Measurements from ENCODE around the gene CPSF7. TPM values are rescaled to one million over a fixed set of nuclear protein-coding genes. Genes with fewer than 3 reads are reported as not detected.

CPSF7 gene
- total RNA-seq, 1 experiment from 2014 or later: 51.1 TPM

- intact Hi-C loops (cut with micrococcal nuclease): loop anchor here (1.0 to 5.0 kb wide), 5 partner anchors 30 to 255 kb away; no protein-coding TSS in a partner anchor
- ChIA-PET CTCF (interaction anchor here (1.1 to 2.4 kb wide), 3 partner anchors 31 to 161 kb away, joined by 4 to 8 read pairs (median 4); no protein-coding TSS in a partner anchor), POLR2A (ENCODE audit: unreplicated experiment) (no interaction called here)
- H3K4me3 ChIP-seq (ENCODE audit: low read length): no peak overlapping the region
- H3F3A ChIP-seq (ENCODE audit: low read length, unreplicated experiment): no peaks in the 10 kb centered on the region
- H3K4me2 ChIP-seq (ENCODE audit: low read length): peak overlapping the region; percentile 30; the same call in 1 of the 2 replicates
- DNase-seq (no peak), ATAC-seq (peak; percentile 19; the same call in 1 of the 2 replicates)
- no peak overlapping the region for H3K9ac ChIP-seq (ENCODE audit: low read length)
- H3K27me3 ChIP-seq (ENCODE audit: low read length): no peaks in the 10 kb centered on the region
- H3K9me2 ChIP-seq (replicated peaks; ENCODE audit: low read length): no peaks in the 10 kb centered on the region
- no peaks in the 10 kb centered on the region for H3K36me3 ChIP-seq (ENCODE audit: low read depth, low read length)
- no peak for TF ChIP-seq CTCF (conservative IDR thresholded peaks at IDR 0.05; ENCODE audit: low read depth, low read length)
- TF ChIP-seq EZH2phosphoT487 (IDR thresholded peaks at IDR 0.05; ENCODE audit: borderline replicate concordance, low read length): no peak
- TF ChIP-seq EZH2 (IDR thresholded peaks at IDR 0.05; ENCODE audit: low read length, unreplicated experiment): no peak
- H3K79me2 ChIP-seq (ENCODE audit: low read length): no peaks in the 10 kb centered on the region
- H3K4me1 ChIP-seq (ENCODE audit: insufficient read depth, low read length): peaks cover 15% of the 10 kb centered on the region; the same call in 1 of the 2 replicates
- H4K20me1 ChIP-seq (ENCODE audit: low read length): no peaks in the 10 kb centered on the region
- no peak overlapping the region for H3K27ac ChIP-seq (ENCODE audit: low read length)
- H2AFZ ChIP-seq (ENCODE audit: low read length): no peak overlapping the region
- H3K9me3 ChIP-seq (ENCODE audit: low read length): no peaks in the 10 kb centered on the region
- no TSS peak for BruUV-seq (replicated peaks)
Measured at GRCh38 chr11:61477126-61477525, 47.4 kb upstream of the CPSF7 start.

- Histone ChIP-seq H3K9ac (ENCODE audit: low read length) (no peak overlapping the region), H3K79me2 (ENCODE audit: low read length) (no peaks in the 10 kb centered on the region), H3K4me1 (ENCODE audit: insufficient read depth, low read length) (peaks cover 10% of the 10 kb centered on the region; the same call in 1 of the 2 replicates), H3F3A (ENCODE audit: low read length, unreplicated experiment) (no peaks in the 10 kb centered on the region), H3K27ac (ENCODE audit: low read length) (no peak overlapping the region), H4K20me1 (ENCODE audit: low read length) (no peaks in the 10 kb centered on the region), H3K9me2 (replicated peaks; ENCODE audit: low read length) (no peaks in the 10 kb centered on the region), H3K4me2 (ENCODE audit: low read length) (no peak overlapping the region), H3K4me3 (ENCODE audit: low read length) (no peak overlapping the region), H3K36me3 (ENCODE audit: low read depth, low read length) (no peaks in the 10 kb centered on the region), H2AFZ (ENCODE audit: low read length) (no peak overlapping the region), H3K9me3 (ENCODE audit: low read length) (no peaks in the 10 kb centered on the region), H3K27me3 (ENCODE audit: low read length) (no peaks in the 10 kb centered on the region)
- ATAC-seq (no peak), DNase-seq (no peak)
- TF ChIP-seq EZH2phosphoT487 (IDR thresholded peaks at IDR 0.05; ENCODE audit: borderline replicate concordance, low read length): no peak
- no peak for TF ChIP-seq CTCF (conservative IDR thresholded peaks at IDR 0.05; ENCODE audit: low read depth, low read length)
- TF ChIP-seq EZH2 (IDR thresholded peaks at IDR 0.05; ENCODE audit: low read length, unreplicated experiment): no peak
- POLR2A ChIA-PET (ENCODE audit: unreplicated experiment): no interaction called here
- CTCF ChIA-PET: interaction anchor here (1.1 to 2.4 kb wide), 3 partner anchors 30 to 162 kb away, joined by 4 to 8 read pairs (median 4); no protein-coding TSS in a partner anchor
- intact Hi-C loops (cut with micrococcal nuclease): loop anchor here (2.0 to 5.0 kb wide), 4 partner anchors 30 to 256 kb away; no protein-coding TSS in a partner anchor
- BruUV-seq (replicated peaks): no TSS peak
Measured at GRCh38 chr11:61476371-61476770, 46.6 kb upstream of the CPSF7 start.

- Histone ChIP-seq H3K4me2 (ENCODE audit: low read length) (no peak overlapping the region), H3K4me3 (ENCODE audit: low read length) (no peak overlapping the region), H3F3A (ENCODE audit: low read length, unreplicated experiment) (no peaks in the 10 kb centered on the region), H3K27me3 (ENCODE audit: low read length) (no peaks in the 10 kb centered on the region), H3K9me3 (ENCODE audit: low read length) (no peaks in the 10 kb centered on the region), H4K20me1 (ENCODE audit: low read length) (no peaks in the 10 kb centered on the region), H3K9me2 (replicated peaks; ENCODE audit: low read length) (no peaks in the 10 kb centered on the region), H3K79me2 (ENCODE audit: low read length) (no peaks in the 10 kb centered on the region), H3K9ac (ENCODE audit: low read length) (no peak overlapping the region), H3K36me3 (ENCODE audit: low read depth, low read length) (no peaks in the 10 kb centered on the region), H3K27ac (ENCODE audit: low read length) (no peak overlapping the region), H3K4me1 (ENCODE audit: insufficient read depth, low read length) (peaks cover 4% of the 10 kb centered on the region; the same call in 1 of the 2 replicates), H2AFZ (ENCODE audit: low read length) (no peak overlapping the region)
- POLR2A ChIA-PET (ENCODE audit: unreplicated experiment): no interaction called here
- ATAC-seq (no peak), DNase-seq (no peak)
- no peak for TF ChIP-seq CTCF (conservative IDR thresholded peaks at IDR 0.05; ENCODE audit: low read depth, low read length)
- TF ChIP-seq EZH2 (IDR thresholded peaks at IDR 0.05; ENCODE audit: low read length, unreplicated experiment): no peak
- no peak for TF ChIP-seq EZH2phosphoT487 (IDR thresholded peaks at IDR 0.05; ENCODE audit: borderline replicate concordance, low read length)
- no TSS peak for BruUV-seq (replicated peaks)
- CTCF ChIA-PET: interaction anchor here (2.4 kb wide), 1 partner anchor 42 kb away, joined by 8 read pairs; no protein-coding TSS in a partner anchor
- intact Hi-C loops (cut with micrococcal nuclease): loop anchor here (5.0 kb wide), 1 partner anchor 257 kb away; no protein-coding TSS in a partner anchor
Measured at GRCh38 chr11:61475433-61475832, 45.7 kb upstream of the CPSF7 start.
